Activated CD8-positive, alpha-beta memory T cell treated with anti-CD3 and anti-CD28 coated beads, Interleukin-2, amount 50 U/mL, for 24 hours (primary cell): ENCODE results near the gene NAT8L.

Experiments used
- DNase-seq: peaks from one replicate; pipeline ENCODE4 v3.0.0-alpha.2; 2020; ENCODE audit errors: extremely low read depth

NAT8L gene

DNA sequence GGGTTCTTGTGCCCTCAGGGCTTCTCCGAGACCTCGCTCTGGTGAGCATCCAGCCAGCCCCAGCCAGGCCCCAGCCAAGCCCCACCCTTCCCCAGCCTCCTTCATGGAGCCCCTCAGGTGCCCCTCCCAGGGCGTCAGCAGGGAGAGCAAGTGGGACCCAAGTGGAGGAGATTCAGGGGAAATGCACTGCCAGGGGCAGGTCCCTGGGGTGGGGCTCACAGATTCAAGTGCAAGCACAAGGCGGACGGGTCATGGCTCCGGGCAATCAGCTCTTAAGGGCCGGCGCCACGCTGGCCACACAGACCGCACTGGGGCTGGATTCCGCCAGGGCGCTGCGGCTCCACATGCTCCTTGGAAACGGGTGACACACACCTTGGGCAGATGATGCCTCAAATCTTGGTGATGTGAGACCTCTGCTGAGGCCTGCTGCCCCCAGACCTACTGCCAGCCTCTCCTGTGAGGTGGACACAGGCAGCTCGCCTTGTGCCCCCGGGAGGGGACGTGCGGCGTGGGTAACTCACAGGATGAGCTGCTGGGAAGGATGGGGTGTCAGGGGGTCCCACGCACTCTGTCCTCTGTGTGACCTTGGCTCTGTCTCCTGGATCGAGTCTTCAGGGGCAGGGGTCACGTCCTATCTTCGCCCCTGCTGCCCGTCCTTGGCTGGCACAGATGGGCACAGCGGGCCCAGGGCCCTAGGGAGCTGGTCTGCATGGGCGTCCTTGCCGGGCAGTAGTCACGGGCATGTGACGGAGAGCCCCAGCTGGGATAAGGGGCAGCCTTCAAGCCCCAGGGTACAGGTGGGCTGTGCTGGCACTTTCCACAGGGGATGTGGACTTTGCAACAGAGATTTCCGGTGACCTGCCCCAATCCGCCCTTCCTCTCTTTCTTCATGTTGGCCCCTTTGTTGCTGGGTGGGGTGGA lies 17.1 kb downstream of the NAT8L start:
- no peak for DNase-seq

DNA sequence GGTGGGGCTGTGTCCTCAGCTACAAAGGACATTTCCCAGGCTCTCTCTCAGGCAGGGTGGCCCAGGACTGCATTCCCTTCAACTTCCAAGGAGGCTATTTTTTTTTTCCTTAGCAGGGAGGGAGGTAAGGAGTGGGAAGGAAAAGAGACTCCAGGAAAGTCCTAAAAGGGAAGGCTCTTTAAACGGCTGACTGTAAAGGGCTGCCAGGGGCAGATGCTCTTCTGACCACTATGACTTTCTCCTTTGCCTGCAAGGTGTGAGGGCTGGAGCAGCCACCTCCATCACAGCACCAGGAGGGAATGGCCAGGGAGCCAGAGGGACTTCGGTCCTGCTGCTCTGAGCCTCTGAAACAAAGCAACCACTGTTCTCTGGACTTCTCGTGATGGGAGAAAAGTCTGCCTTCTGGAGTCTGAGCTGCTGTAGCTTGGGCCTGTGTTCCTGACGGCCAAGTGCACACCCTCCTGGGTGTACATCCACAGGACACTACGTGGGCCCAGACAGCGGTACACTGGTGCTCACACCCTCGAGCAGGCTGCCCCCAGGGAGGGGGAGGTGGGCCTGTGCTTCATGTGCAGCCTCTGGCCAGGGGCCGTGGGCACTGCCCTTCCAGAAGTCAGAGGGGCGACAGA lies 17.9 kb downstream of the NAT8L start:
- no peak for DNase-seq

DNA sequence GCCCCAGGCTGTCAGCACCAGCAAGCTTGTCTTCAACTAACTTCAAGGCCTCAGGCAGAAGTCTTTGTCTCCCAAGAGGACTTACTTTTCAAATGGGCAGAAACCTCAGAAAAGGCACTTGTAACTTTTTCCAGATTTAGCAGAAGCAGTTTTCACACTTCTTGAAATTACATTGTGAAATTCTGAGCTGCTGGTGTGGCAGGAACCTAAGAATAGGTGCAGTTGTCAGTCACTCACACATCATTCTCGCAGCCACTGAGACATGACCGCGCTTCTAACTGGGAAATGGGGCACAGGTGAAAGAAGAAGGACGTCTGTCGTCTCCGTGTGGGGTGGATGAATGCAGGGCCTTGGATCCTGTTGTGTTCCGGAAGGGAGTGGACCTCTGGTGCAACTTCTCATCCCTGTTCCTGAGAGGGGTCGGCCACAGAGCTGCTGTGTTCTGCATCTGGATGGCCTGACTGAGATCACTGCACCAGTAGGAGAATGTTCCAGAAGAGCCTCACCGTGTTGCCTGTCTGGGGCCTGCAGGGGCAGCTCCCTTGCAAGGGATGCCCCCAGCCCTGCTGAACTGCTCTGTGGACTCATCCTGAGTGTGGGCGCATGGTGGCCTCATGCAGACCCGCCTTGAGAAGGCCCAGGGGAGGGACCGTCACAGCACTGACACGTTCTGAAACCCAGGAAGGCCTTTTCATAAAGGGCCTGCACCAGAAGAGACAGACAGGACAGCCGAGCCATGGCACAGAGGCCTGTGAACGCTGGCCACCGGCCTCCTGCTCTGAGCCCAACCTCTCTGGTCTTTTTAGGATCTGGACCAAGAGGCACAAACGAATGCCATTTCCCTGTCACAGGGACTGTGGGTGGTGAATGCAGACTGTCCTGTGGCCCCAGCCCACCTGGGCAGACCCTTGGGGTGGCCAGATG lies 18.7 kb downstream of the NAT8L start:
- DNase-seq, result no peak

DNA sequence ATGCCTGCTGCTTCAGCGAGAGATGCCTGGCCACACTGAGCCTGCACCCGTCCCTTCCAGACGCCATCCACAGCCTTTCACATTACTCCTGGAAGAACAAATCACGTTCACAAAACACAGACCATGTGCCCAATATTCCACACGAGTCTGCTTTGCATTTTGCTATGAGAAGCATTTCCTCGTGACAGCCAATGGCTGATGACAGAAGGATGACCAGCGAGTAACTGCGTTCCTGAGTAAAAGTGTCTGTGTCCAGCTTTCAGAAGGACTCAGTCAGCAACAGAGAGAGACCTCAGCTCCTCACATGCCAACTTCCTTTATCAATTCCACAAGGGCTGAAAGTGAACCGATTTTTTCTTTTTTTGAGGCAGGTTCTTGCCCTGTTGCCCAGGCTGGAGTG lies 19.5 kb downstream of the NAT8L start:
- DNase-seq, result no peak

DNA sequence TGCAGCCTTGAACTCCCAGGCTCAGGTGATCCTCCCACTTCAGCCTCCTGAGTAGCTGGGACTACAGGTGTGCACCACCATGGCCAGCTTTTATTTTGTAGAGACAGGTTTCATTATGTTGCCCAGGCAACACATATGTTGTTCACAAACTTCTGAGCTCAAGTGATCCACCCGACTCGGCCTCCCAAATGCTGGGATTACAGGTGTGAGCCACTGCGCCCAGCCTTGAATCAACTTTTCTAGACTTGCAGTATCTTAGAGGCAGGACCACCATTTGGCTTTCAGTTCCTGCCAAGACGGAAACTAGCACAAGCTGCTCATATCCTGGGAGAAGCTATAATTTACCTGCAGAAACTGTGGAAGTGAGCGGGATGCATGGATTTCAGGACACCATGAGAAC lies 19.9 kb downstream of the NAT8L start:
- DNase-seq, result no peak

DNA sequence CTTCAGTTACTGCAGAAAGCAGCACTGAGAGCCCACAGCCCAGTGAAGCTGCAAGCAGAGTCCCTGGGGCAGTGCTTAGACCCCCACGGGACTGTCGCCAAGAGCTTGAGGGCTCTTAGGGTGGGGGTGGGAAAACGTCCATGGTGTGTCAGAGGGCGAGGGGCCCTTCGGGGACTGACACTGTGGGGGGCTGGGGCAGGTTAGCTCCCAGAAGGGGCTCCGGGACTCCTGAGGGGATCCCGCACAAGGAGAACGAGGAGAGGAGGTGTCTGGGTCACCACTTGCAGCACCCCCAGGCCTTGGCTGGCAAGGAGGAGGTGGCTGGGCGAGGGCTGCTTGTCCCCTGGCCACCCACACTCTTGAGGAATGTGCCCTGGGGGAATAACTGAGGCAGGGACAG lies 20.8 kb downstream of the NAT8L start:
- no peak for DNase-seq

DNA sequence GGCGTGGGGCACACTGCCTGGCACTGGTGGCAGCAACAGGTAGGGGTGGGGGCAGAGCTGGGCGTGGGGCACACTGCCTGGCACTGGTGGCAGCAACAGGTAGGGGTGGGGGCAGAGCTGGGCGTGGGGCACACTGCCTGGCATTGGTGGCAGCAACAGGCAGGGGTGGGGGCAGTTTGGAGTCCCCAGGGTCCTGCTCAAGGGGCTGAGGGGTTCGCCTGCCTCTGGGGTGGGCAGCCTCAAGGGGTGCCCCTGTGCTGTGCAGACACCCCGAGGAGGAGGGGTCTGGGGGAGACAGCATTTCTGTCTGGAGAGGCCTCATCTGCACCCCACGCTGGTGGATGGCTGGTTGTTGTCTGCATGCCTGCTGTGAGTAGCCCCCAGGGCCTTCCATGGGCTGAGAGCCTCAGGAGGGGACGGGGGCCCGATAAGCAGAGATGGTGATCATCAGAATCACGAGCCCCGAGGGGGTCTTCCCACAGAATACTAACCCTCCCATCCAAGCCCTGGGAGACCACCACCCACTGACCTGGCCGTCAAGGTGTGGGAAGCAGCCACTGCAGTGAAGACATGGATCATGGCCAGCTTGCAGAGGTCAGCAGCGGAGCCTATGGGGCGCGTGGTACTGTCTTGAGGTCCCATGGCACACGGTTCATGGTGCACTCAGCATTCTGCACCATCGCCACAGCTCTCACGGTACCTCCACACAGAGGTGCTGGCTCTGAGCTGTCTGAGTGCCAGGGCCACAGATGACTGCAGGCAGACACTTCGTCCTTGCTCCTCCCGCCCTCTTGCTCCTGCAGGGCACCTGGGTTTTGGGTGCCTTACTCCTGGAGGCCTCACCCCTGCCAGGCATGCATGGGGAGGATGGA lies 21.5 kb downstream of the NAT8L start:
- no peak for DNase-seq

DNA sequence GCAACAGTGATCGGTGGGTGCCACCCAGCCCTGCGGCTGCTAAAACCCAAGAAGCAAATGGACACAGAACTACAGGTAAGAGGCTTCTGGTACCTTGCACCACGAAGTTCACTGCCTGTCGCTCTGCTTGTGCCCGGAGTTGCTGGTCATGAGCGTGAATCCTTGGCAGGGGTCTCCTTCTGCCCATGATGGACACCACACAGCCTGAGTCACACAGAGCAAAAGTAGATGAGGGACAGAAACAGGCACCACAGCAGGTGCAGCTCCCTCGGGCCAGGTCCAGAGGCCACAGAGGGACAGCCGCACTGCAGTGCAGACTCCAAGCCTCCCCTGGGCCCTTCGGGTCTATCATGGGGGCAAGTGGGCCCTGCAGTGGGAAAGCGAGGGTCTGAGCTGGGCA lies 22.4 kb downstream of the NAT8L start:
- no peak for DNase-seq

DNA sequence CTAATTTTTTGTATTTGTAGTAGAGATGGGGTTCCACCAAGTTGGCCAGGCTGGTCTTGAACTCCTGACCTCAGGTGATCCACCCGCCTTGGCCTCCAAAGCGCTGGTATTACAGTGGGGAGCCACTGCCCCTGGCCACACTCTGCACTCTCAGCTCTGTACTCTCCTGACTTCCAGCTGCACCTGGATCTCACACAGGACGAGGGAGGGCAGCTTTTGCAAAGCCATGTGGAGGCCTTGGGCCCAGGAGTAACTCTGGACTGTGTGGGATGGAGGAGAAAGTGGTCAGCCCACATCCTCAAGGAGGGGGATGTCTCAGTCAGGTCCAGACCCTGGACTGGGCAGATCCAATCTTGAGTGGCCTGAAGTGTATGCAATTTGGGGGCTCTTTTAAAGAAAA lies 23.0 kb downstream of the NAT8L start:
- DNase-seq, result no peak

DNA sequence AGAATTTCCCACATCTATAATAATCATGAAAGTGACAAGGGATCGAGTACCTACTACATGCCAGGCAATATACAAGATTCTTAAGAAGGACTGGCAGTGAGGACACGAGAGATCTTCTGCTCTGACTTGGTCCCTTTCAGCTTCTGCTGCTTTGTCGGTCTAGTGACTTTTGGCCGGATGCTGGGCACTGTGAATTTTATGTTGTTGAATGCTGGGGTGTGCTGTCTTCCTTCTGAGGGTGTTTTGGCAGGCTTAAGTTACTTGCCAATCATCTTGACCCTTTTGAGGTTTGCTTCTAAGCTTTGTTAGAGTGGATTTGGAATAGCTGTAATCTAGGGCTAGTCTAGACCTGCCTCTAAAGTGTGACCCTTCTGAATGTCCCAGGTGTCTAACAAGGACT lies 23.5 kb downstream of the NAT8L start:
- no peak for DNase-seq

DNA sequence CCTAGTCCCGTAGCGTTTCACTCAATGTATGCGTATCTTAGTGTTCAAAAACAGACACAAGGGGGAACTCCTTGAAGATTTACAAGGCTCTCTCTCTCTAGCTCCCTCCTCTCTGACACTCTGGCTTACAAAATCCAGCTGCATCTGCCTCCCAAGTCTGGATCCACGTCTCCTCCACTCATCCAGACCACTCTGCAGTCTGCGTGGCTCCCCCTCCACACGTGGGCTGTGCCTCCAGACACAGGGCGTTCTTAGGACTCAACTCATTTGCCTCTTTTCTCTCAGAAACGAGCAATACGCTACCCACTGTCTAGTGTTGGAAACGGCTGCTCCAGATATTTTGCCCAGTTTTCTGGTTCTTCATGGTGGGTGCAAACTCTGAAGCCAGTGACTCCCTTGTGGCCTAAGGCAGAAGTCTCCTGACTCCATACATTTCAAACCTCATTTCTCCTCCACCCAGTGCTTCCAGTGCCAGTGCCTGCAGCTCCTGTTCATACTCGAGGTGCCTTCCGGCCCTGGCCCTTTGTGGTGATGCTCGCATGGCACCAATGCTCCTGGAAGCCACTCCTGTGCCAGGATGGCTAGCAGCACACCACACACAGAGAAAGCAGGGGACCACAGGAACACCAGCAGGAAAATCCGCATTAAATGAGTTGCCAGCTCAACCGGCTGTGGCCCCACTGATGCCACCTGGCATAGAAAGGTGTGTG lies 24.1 kb downstream of the NAT8L start:
- no peak for DNase-seq

DNA sequence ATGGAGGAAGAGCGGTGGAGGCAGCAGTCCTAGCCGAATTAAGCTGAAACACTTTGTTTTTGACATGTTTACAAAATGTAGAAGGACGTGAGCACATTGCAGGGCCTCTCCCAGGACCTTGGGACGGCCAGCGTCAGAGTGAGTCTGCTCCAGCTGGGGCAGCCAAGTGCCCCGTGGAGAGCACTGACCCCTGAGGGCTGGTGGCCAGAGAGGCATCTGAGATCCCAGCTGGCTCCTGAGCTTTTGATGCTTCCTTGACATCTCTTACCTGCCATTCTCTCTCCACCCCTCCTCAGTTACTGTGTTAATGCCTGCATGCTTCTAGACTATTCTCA lies 24.7 kb downstream of the NAT8L start:
- no peak for DNase-seq

DNA sequence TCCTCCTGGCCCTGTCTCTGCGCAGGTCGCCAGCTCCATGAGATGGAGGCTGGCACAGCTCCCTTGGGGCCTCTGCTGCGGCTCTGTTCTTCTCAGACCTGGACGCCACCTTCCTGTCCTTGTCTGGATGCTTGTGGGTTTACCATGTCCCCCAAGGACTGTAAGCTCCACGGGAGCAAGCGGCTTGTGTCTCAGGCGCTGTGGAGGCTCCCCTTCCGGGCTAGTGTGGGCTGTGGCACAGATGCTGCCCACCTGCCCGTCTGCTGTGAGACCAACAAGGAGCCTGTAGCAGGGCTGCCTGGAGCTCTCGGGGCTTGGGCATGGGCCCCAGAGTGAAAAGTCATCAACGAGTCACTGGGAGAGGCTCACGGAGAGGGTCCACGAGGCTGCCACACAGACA lies 25.2 kb downstream of the NAT8L start:
- DNase-seq, result no peak

DNA sequence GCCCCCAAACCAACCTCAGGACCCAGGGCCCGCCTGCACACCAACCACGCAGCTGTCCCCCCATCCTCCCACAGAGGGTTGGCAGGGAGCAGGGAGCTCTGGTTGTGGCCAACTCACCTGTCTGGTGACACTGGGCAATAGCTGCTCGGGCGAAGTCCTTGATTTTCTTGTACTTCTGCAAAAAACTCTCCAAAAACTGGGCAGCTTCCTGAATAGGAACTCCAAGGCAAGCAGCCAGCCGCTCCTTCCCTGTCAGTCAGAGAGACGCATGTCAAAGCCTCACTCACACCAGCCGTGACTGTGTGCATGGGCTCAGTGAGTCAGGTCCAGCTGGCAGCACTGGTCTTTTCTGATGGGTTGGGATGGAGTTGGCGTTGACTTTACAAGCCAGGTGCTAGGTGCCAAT lies 26.4 kb downstream of the NAT8L start:
- DNase-seq, result no peak

DNA sequence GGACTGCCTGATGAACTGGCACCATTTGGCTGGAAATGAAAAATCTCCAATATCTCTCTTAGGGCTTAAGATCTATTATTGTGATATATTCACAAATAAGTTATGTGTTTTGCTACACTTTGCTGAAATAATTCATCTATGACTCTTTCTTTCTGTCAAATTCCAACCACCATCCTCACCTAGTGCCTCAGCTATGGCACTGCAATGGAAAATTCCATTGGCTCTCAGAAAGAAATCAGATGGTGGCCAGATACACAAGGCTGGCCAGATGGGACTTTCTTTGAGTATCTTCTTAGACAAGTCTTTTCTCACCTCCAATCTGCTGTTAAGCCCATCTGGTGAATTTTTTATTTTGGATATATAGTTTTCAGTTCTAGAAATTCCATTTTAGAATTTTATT lies 28.0 kb downstream of the NAT8L start:
- no peak for DNase-seq

DNA sequence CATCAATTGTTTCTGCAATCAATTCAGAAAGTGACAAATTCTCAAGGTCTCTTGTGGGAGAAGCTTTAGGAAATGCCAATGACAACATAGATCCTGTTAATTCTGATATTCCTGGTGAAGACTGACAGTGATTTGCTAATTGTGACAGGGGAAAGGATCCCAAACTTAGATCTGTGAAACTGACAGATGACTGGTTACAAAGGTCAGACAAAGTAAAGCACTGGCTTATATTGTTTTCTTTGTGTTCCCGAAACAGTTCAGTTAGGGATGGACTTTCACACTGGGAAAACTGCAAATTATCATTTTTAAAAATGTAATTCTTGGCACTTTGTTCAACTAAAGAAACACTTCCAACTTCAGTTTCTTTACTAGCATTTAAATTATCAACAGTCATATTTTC lies 30.1 kb downstream of the NAT8L start:
- no peak for DNase-seq

DNA sequence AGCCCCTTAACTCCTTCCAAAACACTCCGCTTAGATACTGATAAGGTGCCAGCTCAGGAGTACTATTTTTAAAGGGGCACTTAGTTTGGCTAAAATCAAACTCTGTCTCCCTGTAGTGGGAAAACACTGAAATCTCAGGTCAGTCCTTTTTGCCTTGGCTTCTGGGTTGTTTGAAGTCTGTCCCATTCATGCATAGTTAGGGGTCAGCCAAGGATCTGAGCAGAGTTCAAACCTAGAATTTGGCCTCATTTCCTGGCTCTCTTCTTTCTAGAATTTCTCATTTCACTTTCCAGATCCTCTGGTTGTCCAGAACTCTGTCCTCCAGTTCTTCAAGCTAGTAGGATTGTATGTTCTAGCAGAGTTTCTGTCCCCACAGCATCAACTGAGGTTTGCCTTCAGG lies 31.5 kb downstream of the NAT8L start:
- DNase-seq, result no peak

DNA sequence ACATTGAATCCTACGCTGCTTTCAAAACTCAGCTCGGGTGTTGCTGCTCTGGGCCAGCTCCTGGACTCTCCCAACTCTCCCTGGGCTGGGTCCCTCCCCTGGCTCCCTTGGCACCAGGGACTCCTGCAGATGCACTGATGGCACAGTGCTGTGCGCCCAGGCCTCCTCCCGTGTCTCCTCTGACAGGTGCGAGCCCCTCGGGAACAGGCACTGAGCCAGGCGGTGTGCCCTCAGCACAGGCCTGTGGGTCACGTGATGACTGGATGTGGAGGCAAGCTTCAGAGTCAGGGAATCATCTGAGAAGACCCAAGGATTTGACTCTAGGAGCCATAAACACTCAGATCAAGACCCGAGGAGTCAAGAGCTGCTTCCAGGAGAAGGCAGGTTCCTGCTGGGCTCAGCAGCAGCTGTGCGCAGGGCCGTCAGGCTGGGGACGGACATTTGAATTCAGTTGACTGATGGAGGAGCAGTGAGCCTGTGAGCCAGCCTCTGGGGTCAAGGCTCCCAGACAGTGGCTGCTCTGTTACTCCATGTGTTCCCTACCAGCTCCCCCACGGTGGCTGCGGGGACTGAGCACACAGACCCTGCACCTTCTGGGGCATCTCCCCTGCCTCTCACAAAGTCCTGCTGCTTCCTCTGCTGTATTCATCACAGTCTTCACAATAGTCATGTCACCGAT lies 33.0 kb downstream of the NAT8L start:
- DNase-seq, result no peak

DNA sequence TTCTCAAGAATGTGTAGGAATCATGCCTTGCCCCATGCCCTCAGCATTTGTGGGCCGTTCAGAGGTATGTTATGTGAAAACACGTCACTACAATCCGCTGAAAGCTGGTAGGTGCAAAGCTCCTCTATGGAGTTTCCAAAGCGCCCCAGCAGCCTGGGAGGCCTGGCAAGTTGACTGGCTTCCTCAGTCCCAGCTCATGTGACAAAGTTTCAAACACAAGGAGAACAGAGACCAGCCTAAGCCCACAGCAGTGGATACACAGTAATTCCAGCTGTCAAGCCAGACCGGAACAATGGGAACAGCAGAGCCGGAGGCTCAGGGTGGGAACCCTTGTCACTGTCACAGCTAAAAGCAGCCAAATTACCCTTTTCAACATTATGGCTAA lies 33.5 kb downstream of the NAT8L start:
- no peak for DNase-seq

DNA sequence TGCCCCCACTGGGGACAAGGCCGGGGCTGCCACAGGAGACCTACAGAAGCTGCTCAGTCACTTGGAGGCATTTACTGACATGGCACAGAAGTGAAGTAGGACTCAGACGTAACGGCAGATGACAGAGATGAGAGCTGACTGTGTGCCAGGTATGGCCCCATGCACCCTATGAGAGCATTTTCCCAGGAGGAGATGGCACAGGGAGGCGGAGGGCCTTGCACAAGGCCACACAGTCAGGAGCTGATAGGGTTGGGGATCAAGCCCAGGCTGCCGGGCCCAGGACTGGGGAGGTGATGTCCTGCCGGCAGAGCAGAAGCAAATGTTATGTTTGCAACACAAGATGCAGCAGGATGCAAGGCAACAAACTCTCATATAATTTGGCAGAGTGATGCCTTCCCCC lies 34.1 kb downstream of the NAT8L start:
- DNase-seq, result no peak
